Activated CD8-positive, alpha-beta memory T cell treated with anti-CD3 and anti-CD28 coated beads, Interleukin-2, amount 50 U/mL, for 1 hour (primary cell): Measurements from ENCODE around the gene XPNPEP2.

Source experiments
- DNase-seq: peaks from one replicate; pipeline ENCODE4 v3.0.0-alpha.2; 2020; ENCODE audit errors: extremely low read depth

XPNPEP2 gene

GRCh38 chrX:129798456-129798855 is 59.7 kb downstream of the XPNPEP2 start:
- no peak for DNase-seq

GRCh38 chrX:129798888-129799287 is 60.1 kb downstream of the XPNPEP2 start:
- DNase-seq: no peak

GRCh38 chrX:129800186-129800585 is 61.4 kb downstream of the XPNPEP2 start:
- no peak for DNase-seq

GRCh38 chrX:129802863-129803262 is 64.1 kb downstream of the XPNPEP2 start:
- no peak for DNase-seq

GRCh38 chrX:129804806-129805205 is 66.0 kb downstream of the XPNPEP2 start:
- no peak for DNase-seq

- no peak for DNase-seq
Measured at GRCh38 chrX:129808158-129808828, 69.5 kb downstream of the XPNPEP2 start.

GRCh38 chrX:129808829-129809796 is 70.3 kb downstream of the XPNPEP2 start:
- no peak for DNase-seq

GRCh38 chrX:129813662-129814368 is 75.0 kb downstream of the XPNPEP2 start:
- no peak for DNase-seq

GRCh38 chrX:129818123-129818522 is 79.3 kb downstream of the XPNPEP2 start:
- DNase-seq: no peak
